Activated CD4-positive, alpha-beta T cell treated with anti-CD3 and anti-CD28 coated beads, Interleukin-2, amount 10 ng/mL, durations not matched to agents 24 days and 14 days (primary cell): ENCODE results near the gene COL20A1. TPM values are rescaled to one million over a fixed set of nuclear protein-coding genes. Genes with fewer than 3 reads are reported as not detected.
A peak's percentile ranks its signal among the peaks of the same experiment; 100 is the strongest.
"Not testable (repeated sequence)": the region's sequence is repeated elsewhere in the genome, so short reads cannot be mapped to it uniquely, and the experiment has no call there.

Experiments
- DNase-seq: peaks from one replicate; pipeline ENCODE4 v3.0.0; 2022
- H3K27ac Mint-ChIP-seq: one replicate; pipeline ENCODE4 v1.8.0; 2022; ENCODE audit warnings: mild to moderate bottlenecking, mixed read lengths
- H3K27me3 Mint-ChIP-seq: one replicate; pipeline ENCODE4 v1.8.0; 2022; ENCODE audit warnings: mixed read lengths
- H3K36me3 Mint-ChIP-seq: one replicate; pipeline ENCODE4 v1.8.0; 2022; ENCODE audit warnings: low read depth, mild to moderate bottlenecking, mixed read lengths
- H3K4me1 Mint-ChIP-seq: one replicate; pipeline ENCODE4 v1.8.0; 2021; ENCODE audit warnings: mixed read lengths
- H3K4me3 Mint-ChIP-seq: one replicate; pipeline ENCODE4 v1.8.0; 2022; ENCODE audit warnings: mild to moderate bottlenecking, moderate library complexity, mixed read lengths
- H3K9me3 Mint-ChIP-seq: one replicate; pipeline ENCODE4 v1.8.0; 2021; ENCODE audit warnings: mixed read lengths
- intact Hi-C: fragments of 100-400 bp; cut with micrococcal nuclease; formaldehyde crosslinking; loops from one replicate; pipeline ENCODE4 v1.15.1; 2023
- total RNA-seq: library from RNA; stranded (reverse); gene quantifications from 2 replicates; pipeline ENCODE4 v1.2.3, GENCODE V29; 2022

COL20A1 gene
- total RNA-seq, 1 donor from 2014 or later = not detected

GRCh38 chr20:63376283-63377250 lies 83.6 kb downstream of the COL20A1 start:
- Mint-ChIP-seq H3K36me3 (no peaks in the 10 kb centered on the region), H3K4me1 (no peaks in the 10 kb centered on the region), H3K9me3 (no peaks in the 10 kb centered on the region), H3K27me3 (peaks cover 6% of the 10 kb centered on the region), H3K4me3 (no peak overlapping the region), H3K27ac (no peak overlapping the region)
- DNase-seq = no peak
- intact Hi-C loops = no loop called here

GRCh38 chr20:63377256-63377941 lies 84.4 kb downstream of the COL20A1 start:
- DNase-seq = no peak
- H3K27me3 Mint-ChIP-seq = peaks cover 6% of the 10 kb centered on the region
- H3K9me3 Mint-ChIP-seq = no peaks in the 10 kb centered on the region
- H3K4me1 Mint-ChIP-seq = no peaks in the 10 kb centered on the region
- intact Hi-C loops = no loop called here
- no peak overlapping the region for H3K27ac Mint-ChIP-seq
- H3K4me3 Mint-ChIP-seq = no peak overlapping the region
- H3K36me3 Mint-ChIP-seq = no peaks in the 10 kb centered on the region

- Mint-ChIP-seq H3K4me3 (no peak overlapping the region), H3K4me1 (no peaks in the 10 kb centered on the region), H3K36me3 (no peaks in the 10 kb centered on the region), H3K27me3 (peaks cover 6% of the 10 kb centered on the region), H3K9me3 (no peaks in the 10 kb centered on the region), H3K27ac (no peak overlapping the region)
- DNase-seq = no peak
- intact Hi-C loops = no loop called here
These were observed 85.0 kb downstream of the COL20A1 start for GRCh38 chr20:63377951-63378381.

GRCh38 chr20:63378626-63379025 lies 85.6 kb downstream of the COL20A1 start:
- H3K27me3 Mint-ChIP-seq = peaks cover 6% of the 10 kb centered on the region
- H3K4me1 Mint-ChIP-seq = no peaks in the 10 kb centered on the region
- no peaks in the 10 kb centered on the region for H3K36me3 Mint-ChIP-seq
- DNase-seq = no peak
- H3K27ac Mint-ChIP-seq = no peak overlapping the region
- H3K4me3 Mint-ChIP-seq = no peak overlapping the region
- intact Hi-C loops = no loop called here
- no peaks in the 10 kb centered on the region for H3K9me3 Mint-ChIP-seq

- Mint-ChIP-seq H3K27ac (no peak overlapping the region), H3K4me3 (no peak overlapping the region), H3K36me3 (no peaks in the 10 kb centered on the region), H3K4me1 (no peaks in the 10 kb centered on the region), H3K9me3 (no peaks in the 10 kb centered on the region), H3K27me3 (peaks cover 6% of the 10 kb centered on the region)
- intact Hi-C loops = no loop called here
- DNase-seq = no peak
These were observed 86.3 kb downstream of the COL20A1 start for GRCh38 chr20:63379296-63379695.

GRCh38 chr20:63379872-63380271 lies 86.9 kb downstream of the COL20A1 start:
- not testable (repeated sequence) for H3K36me3 Mint-ChIP-seq, H3K27ac Mint-ChIP-seq
- intact Hi-C loops = loop anchor here (5.0 kb wide), 1 partner anchor 73 kb away; no protein-coding TSS in a partner anchor

GRCh38 chr20:63380346-63380870 lies 87.4 kb downstream of the COL20A1 start:
- no peak overlapping the region for H3K27ac Mint-ChIP-seq
- H3K4me3 Mint-ChIP-seq = no peak overlapping the region
- DNase-seq = no peak
- no peaks in the 10 kb centered on the region for H3K36me3 Mint-ChIP-seq
- no peaks in the 10 kb centered on the region for H3K4me1 Mint-ChIP-seq
- no peaks in the 10 kb centered on the region for H3K9me3 Mint-ChIP-seq
- intact Hi-C loops = loop anchor here (5.0 kb wide), 1 partner anchor 73 kb away; no protein-coding TSS in a partner anchor
- H3K27me3 Mint-ChIP-seq = peaks cover 6% of the 10 kb centered on the region

More at GRCh38 chr20:63379872-63380271, 86.9 kb downstream of the COL20A1 start:
- not testable (repeated sequence) for H3K9me3 Mint-ChIP-seq, DNase-seq, H3K4me3 Mint-ChIP-seq, H3K4me1 Mint-ChIP-seq, H3K27me3 Mint-ChIP-seq

- Mint-ChIP-seq H3K4me1 (no peaks in the 10 kb centered on the region), H3K27me3 (peaks cover 4% of the 10 kb centered on the region), H3K4me3 (no peak overlapping the region), H3K27ac (no peak overlapping the region), H3K36me3 (peaks cover 3% of the 10 kb centered on the region), H3K9me3 (peaks cover under 1% of the 10 kb centered on the region)
- intact Hi-C loops = loop anchor here (1.0 to 5.0 kb wide), 2 partner anchors 75 to 159 kb away; no protein-coding TSS in a partner anchor
- DNase-seq = peak; percentile 81
These were observed 88.9 kb downstream of the COL20A1 start for GRCh38 chr20:63381781-63382431.

GRCh38 chr20:63382551-63383300 lies 89.7 kb downstream of the COL20A1 start:
- intact Hi-C loops = loop anchor here (5.0 kb wide), 1 partner anchor 75 kb away; no protein-coding TSS in a partner anchor
- Mint-ChIP-seq H3K9me3 (peaks cover 6% of the 10 kb centered on the region), H3K27ac (no peak overlapping the region), H3K4me1 (no peaks in the 10 kb centered on the region), H3K27me3 (no peaks in the 10 kb centered on the region), H3K4me3 (no peak overlapping the region), H3K36me3 (peaks cover 3% of the 10 kb centered on the region)
- no peak for DNase-seq

- no peak overlapping the region for H3K27ac Mint-ChIP-seq
- no peaks in the 10 kb centered on the region for H3K4me1 Mint-ChIP-seq
- intact Hi-C loops = loop anchor here (5.0 kb wide), 1 partner anchor 76 kb away; no protein-coding TSS in a partner anchor
- H3K36me3 Mint-ChIP-seq = peaks cover 3% of the 10 kb centered on the region
- peaks cover 10% of the 10 kb centered on the region for H3K9me3 Mint-ChIP-seq
- H3K4me3 Mint-ChIP-seq = no peak overlapping the region
- DNase-seq = no peak
- no peaks in the 10 kb centered on the region for H3K27me3 Mint-ChIP-seq
These were observed 90.6 kb downstream of the COL20A1 start for GRCh38 chr20:63383556-63383955.

- H3K36me3 Mint-ChIP-seq = peaks cover 3% of the 10 kb centered on the region
- no peak overlapping the region for H3K27ac Mint-ChIP-seq
- no peaks in the 10 kb centered on the region for H3K4me1 Mint-ChIP-seq
- no peak overlapping the region for H3K4me3 Mint-ChIP-seq
- intact Hi-C loops = loop anchor here (5.0 kb wide), 1 partner anchor 77 kb away; no protein-coding TSS in a partner anchor
- no peaks in the 10 kb centered on the region for H3K27me3 Mint-ChIP-seq
- H3K9me3 Mint-ChIP-seq = peaks cover 10% of the 10 kb centered on the region
- DNase-seq = no peak
These were observed 91.3 kb downstream of the COL20A1 start for GRCh38 chr20:63384336-63384735.
